K562 (cell line): Measurements from ENCODE around the gene EIF1. TPM values are rescaled to one million over a fixed set of nuclear protein-coding genes. Genes with fewer than 3 reads are reported as not detected.

Source experiments
- ASH1L ChIP-seq: fragments of 450-650 bp; IDR thresholded peaks from 2 replicates; pipeline ENCODE4 v1.6.1; 2018; ENCODE audit warnings: borderline replicate concordance, mild to moderate bottlenecking, low read depth; ENCODE audit not compliant: partially characterized antibody
- E2F1 ChIP-seq: sonication (generic); formaldehyde crosslinking; IDR thresholded peaks from 2 replicates; pipeline ENCODE4 v1.8.1; 2023; ENCODE audit warnings: mild to moderate bottlenecking, missing genetic modification reagents, moderate library complexity
- E2F6 ChIP-seq, 2 experiments: IDR thresholded peaks; 2 replicates each; pipeline ENCODE4 v1.6.1; 2011; ENCODE audit warnings: borderline replicate concordance in 1 of 2, control low read depth in 1 of 2, low read depth in 1 of 2, low read length in 1 of 2, mild to moderate bottlenecking in 1 of 2, mixed read lengths in 1 of 2, moderate library complexity in 1 of 2; ENCODE audit not compliant: insufficient read depth in 1 of 2, insufficient read length in 1 of 2, poor library complexity in 1 of 2, severe bottlenecking in 1 of 2; ENCODE audit errors: extremely low read depth in 1 of 2
- ELF2 ChIP-seq: fragments of 250-450 bp; sonication (Bioruptor Pico); IDR thresholded peaks from 2 replicates; pipeline ENCODE4 v1.5.0; 2021; ENCODE audit warnings: mild to moderate bottlenecking
- FOS ChIP-seq: IDR thresholded peaks from 3 replicates; pipeline ENCODE4 v1.6.1; 2011; ENCODE audit not compliant: insufficient read length; ENCODE audit errors: extremely low read depth
- HDAC3 ChIP-seq: fragments of 450-650 bp; IDR thresholded peaks from 2 replicates; pipeline ENCODE4 v1.6.1; 2018; ENCODE audit warnings: borderline replicate concordance, mild to moderate bottlenecking, moderate library complexity; ENCODE audit not compliant: partially characterized antibody
- MCM5 ChIP-seq: fragments of 450-650 bp; IDR thresholded peaks from 2 replicates; pipeline ENCODE4 v1.6.1; 2016; ENCODE audit warnings: low read depth
- MEF2D ChIP-seq: conservative IDR thresholded peaks from 2 replicates; pipeline ENCODE4 v1.6.1; 2016; ENCODE audit warnings: low read depth, missing genetic modification characterization, missing compliant biosample characterization
- MGA ChIP-seq: fragments of 450-650 bp; IDR thresholded peaks from 2 replicates; pipeline ENCODE4 v1.6.1; 2016; ENCODE audit warnings: mild to moderate bottlenecking, moderate library complexity
- NRF1 ChIP-seq, 2 experiments: fragments of 450-650 bp; IDR thresholded peaks in 1 of 2; conservative IDR thresholded peaks in 1 of 2; 2 replicates each; pipeline ENCODE4 v1.6.1; 2014; ENCODE audit warnings: mild to moderate bottlenecking in 2 of 2
- RBFOX2 ChIP-seq: fragments of 200-400 bp; formaldehyde crosslinking; IDR thresholded peaks from 2 replicates; pipeline ENCODE4 v1.6.1; 2017; ENCODE audit warnings: low read depth, mild to moderate bottlenecking, low read length, moderate library complexity
- TEAD2 ChIP-seq: fragments of 450-650 bp; IDR thresholded peaks from 2 replicates; pipeline ENCODE4 v1.6.1; 2016; ENCODE audit warnings: missing genetic modification characterization, control low read depth, missing compliant biosample characterization
- ZNF589 ChIP-seq: fragments of 200-800 bp; sonication (Bioruptor generic); IDR thresholded peaks from 2 replicates; pipeline ENCODE4 v1.6.1; 2016; ENCODE audit warnings: low read depth, missing genetic modification characterization, missing compliant biosample characterization
- polyA plus RNA-seq, 8 experiments: library from polyadenylated mRNA; depleted of rRNA in 4 of 8; stranded (reverse) in 5 of 8; unstranded in 3 of 8; fragments of >200 nt; fragmentation: Nextera tagmentation in 2 of 8; fragmentation: Illumina TruSeq in 1 of 8; extraction: Ambion mirVana in 2 of 8; extraction: Trizol in 1 of 8; gene quantifications; 2 replicates each; pipeline versions ENCODE4 v1.2.1 to v1.2.3, GENCODE V29; 2011 to 2014; ENCODE audit warnings: inconsistent platforms in 1 of 8, missing spikeins in 1 of 8
- total RNA-seq, 7 experiments: library from RNA; depleted of rRNA in 6 of 7; stranded (reverse); fragments of >200 nt in 6 of 7; fragmentation: Illumina TruSeq in 2 of 7; extraction: Trizol in 2 of 7; gene quantifications; 2 replicates each; pipeline versions ENCODE4 v1.2.1 to v1.2.3, GENCODE V29; 2011 to 2021; ENCODE audit warnings: low replicate concordance in 1 of 7

The EIF1 gene
- total and polyA plus RNA-seq, 9 of the 15 experiments (the other 6 are each of a cell fraction or from before 2014, with no cell fraction given): 67.0 to 1,204 (median 320) TPM

GRCh38 chr17:41667280-41668041 lies 21.2 kb upstream of the EIF1 start (continued):
- TF ChIP-seq NRF1 (conservative IDR thresholded peaks at IDR 0.05 in 1 of 2, IDR thresholded peaks at IDR 0.05 in 1 of 2) (peak in 1 of 2 experiments; percentile 37; a peak in 2 of 4 replicates), HDAC3 (no peak), MGA (peak; percentile 80), E2F1 (no peak), MCM5 (no peak), TEAD2 (tag) (no peak), FOS (no peak), ZNF589 (CRISPR knock-in tag) (no peak; the same call in 1 of the 2 replicates), MEF2D (tag) (0 out of 2 replicates have a peak, but pooled peaks have one; percentile 27), RBFOX2 (peak; percentile 54), ASH1L (no peak), E2F6 (IDR thresholded peaks at IDR 0.05; ENCODE audit: borderline replicate concordance in 1 of 2, extremely low read depth in 1 of 2, insufficient read depth in 1 of 2, insufficient read length in 1 of 2, low read depth in 1 of 2, low read length in 1 of 2, poor library complexity in 1 of 2, severe bottlenecking in 1 of 2) (peak; percentile 4 to 27), ELF2 (CRISPR knock-in tag) (no peak)
